GM23248 (cell line): ENCODE data around the gene RTL10. TPM values are rescaled to one million over a fixed set of nuclear protein-coding genes. Genes with fewer than 3 reads are reported as not detected.

Source experiments
- DNase-seq: peaks from one replicate; pipeline ENCODE4 v3.0.0-alpha.2; 2015
- H2AFZ ChIP-seq: fragments of 200-600 bp; sonication (generic); 2 replicates; pipeline ENCODE4 v1.6.1; 2016; ENCODE audit warnings: antibody characterized with exemption
- H3F3A ChIP-seq: fragments of 200-600 bp; sonication (generic); 2 replicates; pipeline ENCODE4 v1.6.1; 2016; ENCODE audit warnings: mild to moderate bottlenecking, antibody characterized with exemption, mixed run types; ENCODE audit not compliant: insufficient read depth
- H3K27ac ChIP-seq: fragments of 200-600 bp; sonication (generic); 2 replicates; pipeline ENCODE4 v1.5.1; 2016; ENCODE audit warnings: mild to moderate bottlenecking
- H3K27me3 ChIP-seq: fragments of 200-600 bp; sonication (generic); replicated peaks from 2 replicates; pipeline ENCODE4 v1.6.1; 2016; ENCODE audit warnings: mild to moderate bottlenecking; ENCODE audit not compliant: insufficient read depth
- H3K36me3 ChIP-seq: fragments of 200-600 bp; sonication (generic); 2 replicates; pipeline ENCODE4 v1.6.1; 2016; ENCODE audit warnings: low read depth, mild to moderate bottlenecking
- H3K4me1 ChIP-seq: fragments of 200-600 bp; sonication (generic); 2 replicates; pipeline ENCODE4 v1.6.1; 2016; ENCODE audit warnings: mild to moderate bottlenecking; ENCODE audit not compliant: insufficient read depth
- H3K4me2 ChIP-seq: fragments of 200-600 bp; sonication (generic); one replicate; pipeline ENCODE4 v1.6.1; 2016; ENCODE audit warnings: mild to moderate bottlenecking; ENCODE audit not compliant: unreplicated experiment
- H3K4me3 ChIP-seq: fragments of 200-600 bp; sonication (generic); 2 replicates; pipeline ENCODE4 v1.5.1; 2016; ENCODE audit warnings: mild to moderate bottlenecking
- H3K79me2 ChIP-seq: fragments of 200-600 bp; sonication (generic); 2 replicates; pipeline ENCODE4 v1.6.1; 2016; ENCODE audit warnings: mild to moderate bottlenecking; ENCODE audit not compliant: insufficient read depth
- H3K9ac ChIP-seq: fragments of 200-600 bp; sonication (generic); 2 replicates; pipeline ENCODE4 v1.6.1; 2016; ENCODE audit warnings: mild to moderate bottlenecking
- H3K9me2 ChIP-seq: fragments of 200-600 bp; sonication (generic); 2 replicates; pipeline ENCODE4 v1.6.1; 2016; ENCODE audit warnings: mixed run types, mild to moderate bottlenecking, moderate library complexity; ENCODE audit not compliant: insufficient read depth
- H3K9me3 ChIP-seq: fragments of 200-600 bp; sonication (generic); one replicate; pipeline ENCODE4 v1.6.1; 2017; ENCODE audit warnings: low read depth
- H4K20me1 ChIP-seq: fragments of 200-600 bp; sonication (generic); 2 replicates; pipeline ENCODE4 v1.6.0; 2016; ENCODE audit not compliant: insufficient read depth
- EZH2 ChIP-seq: fragments of 200-600 bp; sonication (generic); IDR thresholded peaks from 2 replicates; pipeline ENCODE4 v1.6.1; 2018; ENCODE audit warnings: antibody characterized with exemption, mild to moderate bottlenecking; ENCODE audit not compliant: insufficient read depth, poor library complexity, severe bottlenecking
- EZH2phosphoT487 ChIP-seq: fragments of 200-600 bp; sonication (generic); IDR thresholded peaks from 2 replicates; pipeline ENCODE4 v1.6.1; 2018; ENCODE audit warnings: antibody characterized with exemption, moderate library complexity, mild to moderate bottlenecking, low read depth; ENCODE audit not compliant: insufficient read depth
- WGBS, 2 experiments: methylation state at CpG; one replicate each; pipeline ENCODE4 v1.1.6; 2015 to 2017; ENCODE audit warnings: low lambda C conversion rate in 2 of 2, low coverage in 1 of 2; ENCODE audit errors: missing lambda C conversion rate in 2 of 2; 5-methylcytosine and 5-hydroxymethylcytosine counted together
- in situ Hi-C: fragments of 300-500 bp; cut with MboI; formaldehyde crosslinking; loops from 2 replicates; pipeline ENCODE4 v1.15.0; 2020
- polyA plus RNA-seq: library from polyadenylated mRNA; unstranded; fragments of >200 nt; fragmentation: Nextera tagmentation; extraction: Ambion mirVana; gene quantifications from 2 replicates; pipeline ENCODE4 v1.2.1, GENCODE V29; 2016
- total RNA-seq: library from RNA; depleted of rRNA; stranded (reverse); fragments of >200 nt; shearing (Covaris generic); gene quantifications from 2 replicates; pipeline ENCODE4 v1.2.3, GENCODE V29; 2014

Gene RTL10
- total and polyA plus RNA-seq, 2 experiments from 2014 or later: 14.2 to 23.8 TPM

DNA sequence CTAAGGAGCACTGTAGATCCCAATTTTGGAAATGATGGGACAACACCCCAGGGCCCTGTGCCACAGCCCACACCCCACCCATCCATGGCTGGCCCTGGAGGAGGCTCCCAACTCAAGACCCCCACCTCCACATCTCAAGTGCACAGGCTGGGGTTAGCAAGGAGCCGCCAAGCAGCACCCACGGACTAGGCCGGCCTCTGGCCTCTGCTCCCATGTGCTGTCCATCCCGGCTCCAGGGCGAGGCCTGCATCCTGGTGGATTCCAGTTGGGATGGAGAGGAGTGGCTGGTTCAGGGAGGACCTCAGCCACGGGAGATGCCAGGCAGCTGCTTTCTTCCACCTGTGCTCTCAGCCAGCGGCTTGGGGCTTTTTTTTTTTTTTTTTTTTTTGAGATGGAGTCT lies 43.5 kb upstream of the RTL10 start:
- Histone ChIP-seq H2AFZ (no peak overlapping the region), H3K9me3 (no peaks in the 10 kb centered on the region), H3K36me3 (no peaks in the 10 kb centered on the region), H3K4me3 (no peak overlapping the region), H3K27me3 (no peaks in the 10 kb centered on the region), H3K9ac (no peak overlapping the region), H4K20me1 (no peaks in the 10 kb centered on the region), H3K4me2 (no peak overlapping the region), H3K4me1 (no peaks in the 10 kb centered on the region), H3K79me2 (no peaks in the 10 kb centered on the region), H3F3A (no peaks in the 10 kb centered on the region), H3K27ac (no peak overlapping the region), H3K9me2 (no peaks in the 10 kb centered on the region)
- in situ Hi-C loops: no loop called here
- TF ChIP-seq EZH2phosphoT487 (no peak), EZH2 (no peak)
- DNase-seq: no peak
- 93 to 97% methylated on average over 7 of the region's 7 CpGs for WGBS, 2 experiments

DNA sequence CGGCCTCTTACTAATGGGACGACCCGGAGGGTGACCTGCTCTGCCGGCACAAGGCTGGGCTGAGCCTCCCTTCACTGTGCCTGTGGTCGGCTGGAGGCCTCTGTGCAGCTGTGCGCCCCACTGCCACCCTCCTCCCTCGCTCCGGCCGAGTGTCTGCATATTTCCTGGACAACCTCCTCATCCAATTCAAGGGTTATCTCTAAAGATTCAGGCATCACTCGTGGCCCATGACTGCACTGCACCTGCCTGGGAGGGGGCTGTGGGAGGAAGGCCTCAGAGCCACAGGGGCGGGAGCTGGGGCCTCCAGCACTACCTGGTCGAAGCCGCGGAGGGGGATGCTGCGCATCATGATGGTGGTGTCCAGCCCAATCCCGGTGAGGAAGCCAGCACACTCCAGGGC lies 43.1 kb upstream of the RTL10 start:
- no peaks in the 10 kb centered on the region for H3K79me2 ChIP-seq
- no peak for DNase-seq
- in situ Hi-C loops: no loop called here

DNA sequence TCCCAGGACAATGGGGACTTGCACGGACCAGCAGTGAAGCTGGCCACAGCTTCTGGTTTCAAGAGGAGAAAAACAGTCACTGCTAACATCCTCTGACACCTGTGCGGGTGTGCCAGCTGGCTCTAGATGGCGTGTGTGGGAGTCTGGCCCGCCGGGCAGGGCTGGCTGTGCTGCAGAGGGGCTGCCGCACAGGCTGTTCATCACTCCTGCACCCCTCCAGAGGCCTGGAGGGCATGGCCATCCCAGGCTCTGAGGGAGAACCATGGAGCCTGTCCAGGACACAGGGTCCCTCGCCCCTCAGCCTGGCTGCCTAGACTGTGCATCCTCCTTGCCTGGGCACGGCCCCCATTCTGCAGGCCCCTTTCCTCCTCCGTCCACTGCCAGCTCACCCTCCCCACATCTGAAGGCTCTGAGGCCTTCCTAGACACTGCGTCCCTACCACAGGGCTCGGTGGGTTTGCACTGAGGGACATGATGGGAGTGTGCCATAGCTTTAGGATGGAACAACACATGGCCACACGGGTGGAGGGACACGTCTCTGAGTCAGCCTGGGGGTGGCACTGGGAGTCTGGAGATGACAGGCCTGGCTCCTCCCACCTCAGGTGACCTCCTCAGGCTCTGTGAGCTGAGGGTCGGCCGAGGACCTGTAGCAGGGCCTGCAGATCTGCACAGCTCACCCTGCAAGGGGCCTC lies 42.1 kb upstream of the RTL10 start:
- no peaks in the 10 kb centered on the region for H3K9me2 ChIP-seq
- DNase-seq: no peak
- no peak overlapping the region for H2AFZ ChIP-seq
- no peak overlapping the region for H3K9ac ChIP-seq
- H3F3A ChIP-seq: no peaks in the 10 kb centered on the region
- no peaks in the 10 kb centered on the region for H3K27me3 ChIP-seq
- no peak overlapping the region for H3K4me2 ChIP-seq
- TF ChIP-seq EZH2phosphoT487 (no peak), EZH2 (no peak)
- no peaks in the 10 kb centered on the region for H3K36me3 ChIP-seq
- H3K9me3 ChIP-seq: no peaks in the 10 kb centered on the region
- H4K20me1 ChIP-seq: no peaks in the 10 kb centered on the region
- peaks cover 10% of the 10 kb centered on the region for H3K4me1 ChIP-seq
- H3K27ac ChIP-seq: no peak overlapping the region
- WGBS, 2 experiments: 81 to 86% methylated on average over 15 of the region's 15 CpGs
- H3K4me3 ChIP-seq: no peak overlapping the region
- in situ Hi-C loops: no loop called here
- H3K79me2 ChIP-seq: no peaks in the 10 kb centered on the region

More for the DNA sequence above, 43.1 kb upstream of the RTL10 start:
- Histone ChIP-seq H3F3A (no peaks in the 10 kb centered on the region), H3K4me1 (0 out of 2 replicates have a peak, but pooled peaks cover under 1% of the 10 kb centered on the region), H3K27ac (no peak overlapping the region), H3K4me3 (no peak overlapping the region), H4K20me1 (no peaks in the 10 kb centered on the region), H3K27me3 (no peaks in the 10 kb centered on the region), H3K4me2 (no peak overlapping the region), H3K36me3 (no peaks in the 10 kb centered on the region), H3K9me3 (no peaks in the 10 kb centered on the region), H3K9me2 (no peaks in the 10 kb centered on the region), H3K9ac (no peak overlapping the region), H2AFZ (no peak overlapping the region)
- 94 to 97% methylated on average over 16 of the region's 16 CpGs for WGBS, 2 experiments
- TF ChIP-seq EZH2 (no peak), EZH2phosphoT487 (no peak)

DNA sequence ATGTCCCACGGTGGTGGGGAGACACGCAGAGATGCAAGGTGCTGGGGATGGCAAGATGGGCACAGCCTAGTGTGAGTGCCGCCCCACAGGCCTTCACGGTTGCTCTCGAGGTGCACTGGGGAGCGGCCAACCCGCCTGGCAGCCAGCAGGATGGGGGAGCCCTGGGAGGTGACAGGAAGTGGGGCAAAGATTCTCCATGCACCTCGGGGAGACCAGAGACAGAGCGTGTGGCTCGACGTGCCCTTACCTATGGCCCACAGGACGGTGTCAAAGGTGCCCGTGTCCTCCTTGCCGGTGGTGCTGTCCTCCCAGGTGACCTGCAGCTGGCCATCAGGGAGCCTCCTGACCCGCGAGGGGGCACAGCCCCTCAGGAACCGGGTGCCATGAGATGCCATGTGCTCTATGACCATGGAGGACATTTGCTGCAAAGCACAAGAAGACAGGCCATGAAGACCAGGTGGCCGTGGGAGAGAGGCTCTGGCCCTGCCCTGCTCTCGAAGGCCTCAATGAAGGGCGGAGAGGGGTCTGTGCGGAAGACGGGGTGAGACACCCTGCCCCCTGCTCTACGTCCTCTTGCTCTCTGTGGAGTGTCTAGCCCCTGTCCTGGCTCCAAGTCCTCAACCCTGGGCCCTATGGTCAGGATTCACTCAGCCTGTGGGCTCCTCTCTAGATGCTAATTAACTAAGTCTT lies 40.6 kb upstream of the RTL10 start:
- Histone ChIP-seq H3K4me1 (peaks cover 24% of the 10 kb centered on the region), H3K4me3 (no peak overlapping the region), H3K9ac (no peak overlapping the region), H4K20me1 (no peaks in the 10 kb centered on the region), H3K36me3 (no peaks in the 10 kb centered on the region), H3K9me2 (no peaks in the 10 kb centered on the region), H3F3A (0 out of 2 replicates have a peak, but pooled peaks cover 4% of the 10 kb centered on the region), H2AFZ (no peak overlapping the region), H3K79me2 (no peaks in the 10 kb centered on the region), H3K27me3 (no peaks in the 10 kb centered on the region), H3K9me3 (no peaks in the 10 kb centered on the region), H3K27ac (no peak overlapping the region), H3K4me2 (no peak overlapping the region)
- no peak for DNase-seq
- TF ChIP-seq EZH2 (no peak), EZH2phosphoT487 (no peak)
- in situ Hi-C loops: no loop called here
- WGBS, 2 experiments: 95 to 96% methylated on average over 22 of the region's 23 CpGs
